Daoy (cell line): ENCODE data around the gene PTGER4. TPM values are rescaled to one million over a fixed set of nuclear protein-coding genes. Genes with fewer than 3 reads are reported as not detected.

Experiments used
- DNase-seq: peaks from one replicate; pipeline ENCODE4 v3.0.0-alpha.2; 2015; ENCODE audit warnings: low read depth
- total RNA-seq: library from RNA; depleted of rRNA; stranded (reverse); fragments of >200 nt; shearing (Covaris generic); gene quantifications from 2 replicates; pipeline ENCODE4 v1.2.3, GENCODE V29; 2014

The PTGER4 gene
- total RNA-seq, 1 experiment from 2014 or later = 4.5 TPM

- no peak for DNase-seq
Measured at GRCh38 chr5:40669606-40670390, 9.9 kb upstream of the PTGER4 start.

DNA sequence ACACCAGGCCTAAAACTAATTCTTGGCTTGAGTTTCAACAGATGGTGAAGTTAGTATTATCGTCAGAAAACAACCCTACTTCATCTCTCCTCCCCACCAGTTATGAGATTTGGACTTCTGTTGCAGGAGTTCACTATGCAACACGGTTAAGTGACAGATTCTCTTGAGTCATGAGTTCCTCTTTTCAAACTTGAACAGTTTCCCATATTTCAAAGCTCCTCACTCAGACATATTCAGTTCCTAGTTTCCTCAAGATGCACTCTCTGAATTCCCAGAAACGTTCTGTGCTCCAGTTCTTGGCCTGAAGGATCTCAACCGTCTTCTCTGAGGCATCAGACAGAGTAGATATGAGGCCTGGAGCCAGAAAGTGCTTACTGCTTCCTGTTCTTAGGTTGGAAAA lies 7.3 kb upstream of the PTGER4 start:
- no peak for DNase-seq

DNA sequence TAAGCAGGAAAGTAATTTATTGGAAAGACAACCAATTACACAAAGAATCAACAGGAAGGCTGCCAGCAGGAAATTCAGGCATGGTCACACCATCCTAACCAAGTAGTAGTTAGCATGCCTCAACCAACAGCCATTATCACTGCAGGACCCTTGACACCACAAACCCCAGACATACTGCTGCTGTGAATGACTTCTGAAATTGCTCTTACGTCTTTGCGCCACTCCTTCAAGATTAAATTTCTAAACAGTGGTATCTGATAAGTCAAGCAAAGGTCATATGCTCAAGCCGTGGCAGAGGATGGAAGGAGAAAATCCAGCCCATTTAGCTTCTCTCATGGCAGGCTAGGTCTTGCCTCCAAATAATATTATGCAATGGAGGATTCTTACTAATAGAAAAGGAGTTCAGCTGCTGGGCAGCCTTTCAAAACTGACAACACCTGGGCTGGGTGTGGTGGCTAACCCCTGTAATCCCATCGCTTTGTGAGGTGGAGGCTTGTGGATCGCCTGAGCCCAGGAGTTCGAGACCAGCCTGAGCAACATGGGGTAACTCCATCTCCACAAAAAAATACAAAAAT lies 5.0 kb upstream of the PTGER4 start:
- DNase-seq = no peak

DNA sequence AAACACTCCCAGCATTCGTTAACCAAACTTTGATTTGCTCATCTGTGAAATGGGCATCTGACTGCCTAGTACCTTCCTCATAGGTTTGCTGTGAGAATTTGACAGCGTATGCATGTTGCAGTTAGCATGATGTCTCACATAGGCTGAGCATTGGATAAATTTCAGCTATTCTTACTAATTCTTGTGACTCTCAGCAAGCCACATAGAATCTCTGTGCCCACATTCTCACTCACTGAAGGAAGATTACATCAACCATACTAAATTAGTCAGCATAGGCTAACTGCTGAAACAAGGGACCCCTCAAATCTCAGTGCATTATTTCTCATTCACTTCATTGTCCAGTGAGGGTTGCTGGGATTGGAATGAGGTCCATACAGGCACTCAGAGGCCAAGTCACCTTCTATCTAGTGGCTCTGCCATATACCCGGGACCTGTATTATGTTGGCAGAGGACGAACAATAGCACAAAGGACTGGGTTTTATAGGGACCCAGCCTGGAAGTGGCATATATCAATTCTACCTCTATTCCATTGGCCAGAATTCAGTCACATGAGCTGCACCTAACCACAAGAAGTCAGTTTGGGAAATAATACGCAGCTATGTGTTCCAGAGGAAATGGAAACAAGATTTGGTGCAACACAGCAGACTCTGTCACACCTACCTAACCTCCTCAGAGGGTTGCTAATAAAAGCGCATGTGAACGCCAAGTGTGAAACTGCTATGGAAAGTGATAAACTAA lies 4.2 kb upstream of the PTGER4 start:
- DNase-seq = no peak

DNA sequence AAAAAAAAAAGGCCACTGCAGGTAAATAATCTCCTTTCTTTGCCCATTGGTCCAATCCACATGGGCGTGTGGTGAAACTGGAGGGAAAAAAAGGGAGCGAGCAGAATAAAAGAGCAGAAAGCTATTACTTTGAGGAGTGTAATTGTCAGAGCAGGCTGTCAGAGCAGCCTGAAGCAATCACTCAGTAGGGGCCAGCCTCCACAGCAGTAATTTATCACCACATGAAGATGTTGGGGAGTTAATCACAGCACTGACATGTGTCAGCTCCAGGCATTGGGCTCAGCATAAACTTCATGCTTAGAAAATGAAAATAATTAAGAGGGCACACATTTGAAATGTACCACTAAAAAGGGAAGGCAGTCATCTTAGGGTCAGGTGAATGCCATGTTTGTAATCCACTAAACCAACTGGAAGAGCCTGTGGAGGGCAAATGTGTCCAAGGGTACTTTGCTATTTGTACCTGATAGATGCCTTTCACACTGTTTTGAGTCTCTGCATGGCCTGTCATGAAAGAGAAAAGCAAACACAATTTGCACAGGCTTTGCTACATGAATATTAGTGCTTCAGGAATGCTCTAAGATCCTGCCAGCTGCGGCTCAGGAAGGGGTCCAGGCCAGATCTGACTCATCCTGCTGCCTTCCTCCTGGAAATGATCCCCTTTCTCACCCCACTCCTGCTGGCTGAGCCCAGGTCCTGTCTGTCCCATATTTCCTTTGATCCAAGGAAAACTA lies 2.9 kb upstream of the PTGER4 start:
- DNase-seq = peak; percentile 89

DNA sequence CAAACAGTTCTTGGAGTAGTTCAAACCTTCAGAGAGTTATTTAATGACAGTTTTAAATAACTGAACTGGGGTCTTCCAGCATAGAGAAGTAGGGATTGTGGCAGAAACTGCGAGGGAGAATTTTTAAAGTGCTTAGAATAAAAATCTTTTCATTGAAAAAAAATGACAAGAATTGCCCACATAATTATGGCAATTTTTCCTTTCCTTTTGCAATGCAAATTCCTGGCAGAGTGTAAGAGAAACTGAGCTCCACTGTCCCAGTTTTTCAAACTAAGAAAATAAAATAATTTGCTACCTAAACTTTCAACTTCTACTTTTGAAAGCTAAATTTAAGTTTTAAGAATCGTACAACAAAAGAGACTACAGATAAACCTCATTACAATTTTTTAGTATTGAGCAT lies 2.3 kb upstream of the PTGER4 start:
- no peak for DNase-seq

DNA sequence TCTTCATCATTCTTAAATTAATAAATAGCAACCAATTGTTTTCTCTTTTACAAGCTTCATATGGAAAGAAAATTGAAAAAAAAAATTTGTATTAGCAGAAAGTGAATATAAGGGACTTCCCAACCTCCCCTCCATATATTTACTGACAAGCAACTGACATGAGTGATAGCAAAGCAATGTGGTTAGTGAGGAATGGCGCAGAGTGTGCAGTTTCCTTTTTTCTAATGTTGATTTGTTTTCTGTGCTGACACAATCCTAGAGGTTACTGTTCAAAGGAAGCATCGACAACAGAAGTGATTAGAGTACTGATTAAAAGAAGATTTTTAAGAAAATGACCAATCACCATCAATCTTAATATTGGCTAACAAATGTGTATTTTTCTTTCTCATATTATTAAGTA lies 1.7 kb upstream of the PTGER4 start:
- DNase-seq = peak; percentile 28

GRCh38 chr5:40678460-40679147 lies 1.1 kb upstream of the PTGER4 start:
- no peak for DNase-seq

GRCh38 chr5:40679148-40679912 lies 385 bp upstream of the PTGER4 start:
- peak; percentile 95 for DNase-seq

DNA sequence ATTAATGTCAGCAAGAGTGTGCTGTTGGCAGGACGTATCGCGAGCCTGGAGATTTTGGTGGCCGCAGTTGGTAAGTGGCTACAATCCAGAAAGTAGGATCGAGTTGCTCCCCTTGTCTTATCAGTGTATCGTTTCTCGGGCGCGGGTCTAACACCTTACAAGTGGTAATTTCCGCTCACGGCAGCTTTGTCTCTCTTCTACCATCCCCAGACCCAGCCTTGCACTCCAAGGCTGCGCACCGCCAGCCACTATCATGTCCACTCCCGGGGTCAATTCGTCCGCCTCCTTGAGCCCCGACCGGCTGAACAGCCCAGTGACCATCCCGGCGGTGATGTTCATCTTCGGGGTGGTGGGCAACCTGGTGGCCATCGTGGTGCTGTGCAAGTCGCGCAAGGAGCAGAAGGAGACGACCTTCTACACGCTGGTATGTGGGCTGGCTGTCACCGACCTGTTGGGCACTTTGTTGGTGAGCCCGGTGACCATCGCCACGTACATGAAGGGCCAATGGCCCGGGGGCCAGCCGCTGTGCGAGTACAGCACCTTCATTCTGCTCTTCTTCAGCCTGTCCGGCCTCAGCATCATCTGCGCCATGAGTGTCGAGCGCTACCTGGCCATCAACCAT lies 1.1 kb downstream of the PTGER4 start:
- peak; percentile 46 for DNase-seq

DNA sequence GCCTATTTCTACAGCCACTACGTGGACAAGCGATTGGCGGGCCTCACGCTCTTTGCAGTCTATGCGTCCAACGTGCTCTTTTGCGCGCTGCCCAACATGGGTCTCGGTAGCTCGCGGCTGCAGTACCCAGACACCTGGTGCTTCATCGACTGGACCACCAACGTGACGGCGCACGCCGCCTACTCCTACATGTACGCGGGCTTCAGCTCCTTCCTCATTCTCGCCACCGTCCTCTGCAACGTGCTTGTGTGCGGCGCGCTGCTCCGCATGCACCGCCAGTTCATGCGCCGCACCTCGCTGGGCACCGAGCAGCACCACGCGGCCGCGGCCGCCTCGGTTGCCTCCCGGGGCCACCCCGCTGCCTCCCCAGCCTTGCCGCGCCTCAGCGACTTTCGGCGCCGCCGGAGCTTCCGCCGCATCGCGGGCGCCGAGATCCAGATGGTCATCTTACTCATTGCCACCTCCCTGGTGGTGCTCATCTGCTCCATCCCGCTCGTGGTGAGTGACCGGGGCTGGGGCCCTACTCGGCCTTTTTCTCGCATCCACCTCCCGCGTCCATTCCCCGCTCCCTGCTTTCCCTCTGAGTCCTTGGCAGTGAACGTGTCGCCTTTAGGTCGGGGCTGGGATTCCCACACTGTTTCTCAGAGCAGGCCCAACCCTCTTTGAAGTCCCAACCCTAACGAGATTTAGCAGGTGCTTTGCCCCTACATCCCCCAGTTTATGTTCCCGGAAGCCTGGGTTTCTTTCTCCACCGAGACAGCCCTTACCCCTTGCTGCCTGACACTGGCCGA lies 1.8 kb downstream of the PTGER4 start:
- DNase-seq = peak; percentile 43

DNA sequence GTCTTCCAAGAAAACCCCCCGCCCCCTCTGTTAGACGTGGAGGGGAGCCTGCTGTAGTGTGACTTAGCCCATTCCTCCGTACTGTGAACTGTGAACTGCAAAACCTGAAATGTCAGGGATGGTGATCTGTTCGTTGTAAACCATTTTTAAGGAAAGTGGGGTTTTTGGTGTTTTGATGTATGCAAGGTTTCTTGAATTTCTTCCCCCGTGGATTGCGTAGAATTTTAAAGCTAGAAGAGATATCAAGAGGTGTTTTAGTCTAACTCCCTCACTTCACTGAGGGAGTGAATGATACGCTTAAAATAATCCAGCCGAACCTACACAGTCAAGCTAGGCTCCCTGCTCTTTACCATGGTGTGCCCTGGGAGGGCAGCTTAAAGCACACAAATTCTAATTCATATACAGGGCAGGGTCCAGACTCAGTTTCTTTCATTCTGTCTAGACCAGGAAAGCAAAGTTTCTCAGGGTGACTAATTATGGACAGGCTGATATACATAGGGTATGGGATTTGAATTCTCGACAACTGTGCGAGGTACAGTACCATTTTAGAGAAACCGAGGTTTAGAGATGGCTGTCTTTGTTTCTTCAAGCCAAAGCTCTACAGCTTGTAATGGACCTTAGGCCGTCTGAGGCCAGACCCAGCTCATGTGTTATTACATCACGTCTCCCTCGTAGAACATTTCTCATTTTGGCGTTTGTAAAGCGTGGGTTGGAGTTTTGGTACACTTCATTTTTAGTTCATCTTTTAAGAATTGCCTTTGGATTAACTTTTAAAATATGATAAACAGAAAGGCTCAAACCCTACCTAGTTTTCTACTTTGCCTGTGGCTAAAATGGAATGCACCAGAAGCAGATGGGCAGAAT lies 2.7 kb downstream of the PTGER4 start:
- no peak for DNase-seq

DNA sequence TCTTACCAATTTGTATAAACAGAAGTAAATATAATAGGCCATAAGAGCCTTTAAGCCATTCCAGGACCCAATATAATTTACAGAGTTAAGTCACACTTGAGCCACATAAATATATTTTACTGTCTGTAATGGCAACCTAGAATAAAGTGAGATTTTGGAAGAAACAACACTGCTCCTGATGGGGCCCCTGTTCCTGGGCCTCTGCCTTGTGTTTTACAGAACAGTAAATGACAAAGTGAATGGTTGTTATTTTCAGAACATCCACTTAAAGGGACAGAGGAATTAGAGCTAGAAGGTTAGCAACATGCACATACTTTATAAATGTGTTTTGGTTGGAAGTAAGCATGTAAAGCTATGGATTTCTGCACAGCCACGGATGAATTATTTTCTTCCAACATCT lies 3.6 kb downstream of the PTGER4 start:
- DNase-seq = no peak

DNA sequence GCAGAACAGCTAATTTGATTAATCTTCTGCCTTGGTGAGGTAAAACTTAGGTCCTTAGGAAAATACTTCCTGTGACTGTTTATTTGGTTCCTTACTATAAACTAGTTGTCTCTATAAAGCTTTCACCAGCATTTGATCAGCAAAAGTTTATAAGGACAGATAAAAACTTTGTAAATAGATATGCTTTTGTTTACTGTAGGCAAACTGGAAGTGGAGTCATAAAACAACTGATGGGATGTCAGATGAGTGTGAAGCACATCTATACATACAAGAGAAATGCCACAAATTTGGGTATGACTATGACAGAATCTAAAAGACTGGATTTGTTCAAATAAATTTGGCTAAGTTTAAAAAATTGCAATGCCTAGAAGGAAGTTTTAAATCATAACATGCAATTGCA lies 5.5 kb downstream of the PTGER4 start:
- no peak for DNase-seq

DNA sequence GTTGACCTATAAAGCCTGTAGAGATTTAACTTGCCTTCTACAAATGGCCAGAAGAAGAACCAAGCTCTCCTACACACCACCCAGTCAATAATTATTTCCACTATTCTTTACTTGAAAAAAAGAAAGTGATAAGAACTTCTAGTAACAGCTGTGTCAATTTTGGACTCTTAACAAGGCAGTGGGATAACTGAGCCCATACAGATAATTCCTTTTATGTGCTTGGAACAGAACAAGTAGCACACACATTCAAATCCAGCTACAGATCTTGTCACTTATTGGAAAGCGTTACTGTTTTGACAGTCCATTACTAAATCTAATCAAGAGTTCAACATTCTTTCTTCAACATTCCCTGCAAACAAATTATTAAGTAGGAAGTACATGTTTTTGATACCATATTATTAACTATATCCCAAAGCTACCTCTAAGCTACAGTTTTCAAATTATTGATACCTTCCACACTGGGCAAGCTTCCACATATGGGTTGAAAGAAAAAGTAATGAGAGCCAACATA lies 6.3 kb downstream of the PTGER4 start:
- no peak for DNase-seq

- no peak for DNase-seq
Measured at GRCh38 chr5:40687321-40687720, 7.6 kb downstream of the PTGER4 start.

DNA sequence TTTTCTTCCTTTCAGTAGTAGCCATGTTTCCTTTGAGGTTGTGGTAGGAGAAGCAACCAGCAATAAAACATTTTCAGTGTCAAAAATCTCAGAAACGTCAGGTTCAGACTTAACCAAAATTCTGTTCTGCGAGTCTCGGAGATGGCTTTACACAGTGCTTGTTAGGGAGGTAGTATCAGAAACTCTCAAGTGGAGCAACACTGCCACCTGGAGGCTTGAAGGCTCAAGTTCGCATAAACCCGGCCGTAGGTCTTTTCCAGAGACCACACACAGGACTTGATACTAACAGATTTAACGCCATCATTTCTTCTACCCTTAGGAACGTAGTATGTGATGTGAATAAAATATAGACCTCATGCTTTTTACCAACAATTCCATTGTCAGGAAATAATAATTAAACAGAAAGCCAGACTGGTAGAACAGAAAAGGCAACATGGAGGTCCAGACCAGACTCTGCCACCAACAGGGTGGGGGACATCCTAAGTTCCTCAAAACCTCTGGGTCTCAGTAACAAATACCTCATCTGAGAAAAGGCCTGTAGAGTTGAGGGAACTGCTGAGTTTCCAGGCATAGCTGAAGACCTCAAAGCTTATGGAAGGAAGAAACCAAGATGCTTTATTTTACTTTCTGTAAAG lies 8.5 kb downstream of the PTGER4 start:
- DNase-seq = peak; percentile 86

- DNase-seq = no peak
Measured at GRCh38 chr5:40688996-40689395, 9.3 kb downstream of the PTGER4 start.
